HEK293 (cell line): ENCODE data around the gene HNRNPL.

Experiments
- CTCF ChIA-PET: fragments of 350-600 bp; formaldehyde crosslinking; extraction: SDS; loops from one replicate; lab custom pipeline; 2021; ENCODE audit warnings: antibody characterized with exemption; lab: Yijun Ruan, JAX
- POLR2A ChIA-PET: fragments of 300-600 bp; formaldehyde crosslinking; extraction: SDS; loops from one replicate; lab custom pipeline; 2020; ENCODE audit warnings: antibody characterized with exemption, inconsistent platforms; lab: Yijun Ruan, JAX
- H3K27ac ChIP-seq: fragments of 200-500 bp; sonication (Bioruptor generic); 2 replicates; pipeline ENCODE4 v1.5.1; 2014; ENCODE audit warnings: low read depth, low read length, control low read depth, inconsistent platforms; ENCODE audit errors: extremely low read depth
- H3K36me3 ChIP-seq, 2 experiments: fragments of 200-500 bp in 1 of 2; sonication (Bioruptor generic) in 1 of 2; 1 replicate in 1 of 2; 2 replicates in 1 of 2; pipeline ENCODE4 v1.5.1; 2014 to 2017; ENCODE audit warnings: inconsistent platforms in 2 of 2, low read length in 2 of 2; ENCODE audit not compliant: control insufficient read depth in 2 of 2, insufficient read depth in 1 of 2
- H3K4me1 ChIP-seq: fragments of 200-500 bp; sonication (Bioruptor generic); 2 replicates; pipeline ENCODE4 v1.5.1; 2014; ENCODE audit warnings: mild to moderate bottlenecking, low read length, inconsistent platforms; ENCODE audit not compliant: control insufficient read depth, insufficient read depth
- H3K4me3 ChIP-seq: 2 replicates; pipeline ENCODE4 v1.5.1; 2011; ENCODE audit warnings: low read depth, mild to moderate bottlenecking, control low read depth, low read length, moderate library complexity
- H3K9me3 ChIP-seq: fragments of 200-500 bp; sonication (Bioruptor generic); 2 replicates; pipeline ENCODE4 v1.5.1; 2014; ENCODE audit warnings: low read depth, low read length, inconsistent platforms; ENCODE audit not compliant: control insufficient read depth, insufficient read depth
- BCL11A ChIP-seq: fragments of 450-650 bp; formaldehyde crosslinking; IDR thresholded peaks from 2 replicates; pipeline ENCODE4 v1.5.1; 2016; ENCODE audit warnings: low read depth, missing biosample characterization, missing genetic modification characterization
- BCL6B ChIP-seq: fragments of 450-650 bp; formaldehyde crosslinking; IDR thresholded peaks from 2 replicates; pipeline ENCODE4 v1.5.1; 2017; ENCODE audit warnings: missing biosample characterization, missing genetic modification characterization
- GLIS2 ChIP-seq: fragments of 450-650 bp; formaldehyde crosslinking; IDR thresholded peaks from 2 replicates; pipeline ENCODE4 v1.5.1; 2016; ENCODE audit warnings: missing biosample characterization, missing genetic modification characterization
- KLF7 ChIP-seq: fragments of 450-650 bp; formaldehyde crosslinking; IDR thresholded peaks from 2 replicates; pipeline ENCODE4 v1.5.1; 2016; ENCODE audit warnings: missing biosample characterization, missing genetic modification characterization, borderline replicate concordance
- OSR2 ChIP-seq: fragments of 450-650 bp; formaldehyde crosslinking; IDR thresholded peaks from 2 replicates; pipeline ENCODE4 v1.5.1; 2016; ENCODE audit warnings: missing biosample characterization, missing genetic modification characterization
- OVOL3 ChIP-seq: fragments of 450-650 bp; formaldehyde crosslinking; IDR thresholded peaks from 2 replicates; pipeline ENCODE4 v1.5.1; 2016; ENCODE audit warnings: missing biosample characterization, missing genetic modification characterization
- SETDB1 ChIP-seq: IDR thresholded peaks from one replicate; pipeline ENCODE4 v1.6.1; 2017; ENCODE audit warnings: mild to moderate bottlenecking, low read length, moderate library complexity, mixed read lengths; ENCODE audit not compliant: insufficient read length
- SP2 ChIP-seq: fragments of 450-650 bp; formaldehyde crosslinking; IDR thresholded peaks from 2 replicates; pipeline ENCODE4 v1.5.1; 2016; ENCODE audit warnings: missing biosample characterization, missing genetic modification characterization
- YY1 ChIP-seq: fragments of 450-650 bp; formaldehyde crosslinking; IDR thresholded peaks from 2 replicates; pipeline ENCODE4 v1.5.1; 2018; ENCODE audit warnings: missing biosample characterization, missing genetic modification characterization
- ZBTB8A ChIP-seq: fragments of 450-650 bp; formaldehyde crosslinking; IDR thresholded peaks from 2 replicates; pipeline ENCODE4 v1.5.1; 2016; ENCODE audit warnings: missing biosample characterization, missing genetic modification characterization
- ZNF10 ChIP-seq: fragments of 450-650 bp; formaldehyde crosslinking; IDR thresholded peaks from 2 replicates; pipeline ENCODE4 v1.5.1; 2017; ENCODE audit warnings: missing biosample characterization, missing genetic modification characterization
- ZNF133 ChIP-seq: fragments of 450-650 bp; formaldehyde crosslinking; IDR thresholded peaks from 2 replicates; pipeline ENCODE4 v1.5.1; 2016; ENCODE audit warnings: missing biosample characterization, missing genetic modification characterization
- ZNF169 ChIP-seq: fragments of 450-650 bp; formaldehyde crosslinking; IDR thresholded peaks from 2 replicates; pipeline ENCODE4 v1.5.1; 2016; ENCODE audit warnings: missing biosample characterization, missing genetic modification characterization
- ZNF18 ChIP-seq: fragments of 450-650 bp; formaldehyde crosslinking; IDR thresholded peaks from 2 replicates; pipeline ENCODE4 v1.5.1; 2016; ENCODE audit warnings: missing biosample characterization, missing genetic modification characterization
- ZNF184 ChIP-seq: fragments of 450-650 bp; IDR thresholded peaks from 2 replicates; pipeline ENCODE4 v1.5.1; 2018; ENCODE audit warnings: missing biosample characterization, mild to moderate bottlenecking, missing genetic modification characterization
- ZNF223 ChIP-seq: fragments of 450-650 bp; formaldehyde crosslinking; IDR thresholded peaks from 2 replicates; pipeline ENCODE4 v1.5.1; 2016; ENCODE audit warnings: missing biosample characterization, missing genetic modification characterization
- ZNF23 ChIP-seq: fragments of 450-650 bp; formaldehyde crosslinking; IDR thresholded peaks from 2 replicates; pipeline ENCODE4 v1.5.1; 2016; ENCODE audit warnings: missing biosample characterization, missing genetic modification characterization, borderline replicate concordance
- ZNF239 ChIP-seq: fragments of 450-650 bp; formaldehyde crosslinking; IDR thresholded peaks from 2 replicates; pipeline ENCODE4 v1.5.1; 2016; ENCODE audit warnings: missing biosample characterization, missing genetic modification characterization
- ZNF311 ChIP-seq: fragments of 450-650 bp; formaldehyde crosslinking; IDR thresholded peaks from 2 replicates; pipeline ENCODE4 v1.5.1; 2017; ENCODE audit warnings: missing biosample characterization, missing genetic modification characterization, borderline replicate concordance
- ZNF354C ChIP-seq: fragments of 450-650 bp; formaldehyde crosslinking; IDR thresholded peaks from 2 replicates; pipeline ENCODE4 v1.5.1; 2016; ENCODE audit warnings: missing biosample characterization, missing genetic modification characterization, low read depth, borderline replicate concordance
- ZNF521 ChIP-seq: fragments of 450-650 bp; formaldehyde crosslinking; IDR thresholded peaks from 2 replicates; pipeline ENCODE4 v1.5.1; 2017; ENCODE audit warnings: missing biosample characterization, mild to moderate bottlenecking, missing genetic modification characterization
- ZNF623 ChIP-seq: fragments of 450-650 bp; formaldehyde crosslinking; IDR thresholded peaks from 2 replicates; pipeline ENCODE4 v1.5.1; 2016; ENCODE audit warnings: missing biosample characterization, missing genetic modification characterization
- ZNF645 ChIP-seq: fragments of 450-650 bp; formaldehyde crosslinking; IDR thresholded peaks from 2 replicates; pipeline ENCODE4; 2016; ENCODE audit warnings: missing biosample characterization, missing genetic modification characterization
- ZNF658 ChIP-seq: fragments of 450-650 bp; formaldehyde crosslinking; IDR thresholded peaks from 2 replicates; pipeline ENCODE4; 2016; ENCODE audit warnings: missing biosample characterization, missing genetic modification characterization
- ZNF777 ChIP-seq: fragments of 450-650 bp; formaldehyde crosslinking; IDR thresholded peaks from 2 replicates; pipeline ENCODE4 v1.5.1; 2017; ENCODE audit warnings: missing biosample characterization, missing genetic modification characterization, borderline replicate concordance
- ZSCAN23 ChIP-seq: fragments of 450-650 bp; formaldehyde crosslinking; IDR thresholded peaks from 2 replicates; pipeline ENCODE4 v1.5.1; 2016; ENCODE audit warnings: missing biosample characterization, missing genetic modification characterization
- ZSCAN5A ChIP-seq: fragments of 450-650 bp; formaldehyde crosslinking; IDR thresholded peaks from 2 replicates; pipeline ENCODE4 v1.5.1; 2016; ENCODE audit warnings: missing biosample characterization, missing genetic modification characterization

Gene HNRNPL

GRCh38 chr19:38867171-38867780 lies 17.5 kb upstream of the HNRNPL start:
- ChIA-PET CTCF (interaction anchor here (0.9 to 5.7 kb wide), 4 partner anchors 14 to 352 kb away, joined by 3 to 48 read pairs (median 4); no protein-coding TSS in a partner anchor), POLR2A (interaction anchor here (1.0 to 2.7 kb wide), 2 partner anchors 18 to 23 kb away, joined by 4 to 7 read pairs; no protein-coding TSS in a partner anchor)
- peaks cover 13% of the 10 kb centered on the region for H3K4me1 ChIP-seq
- no peak overlapping the region for H3K4me3 ChIP-seq
- TF ChIP-seq ZBTB8A (no peak), ZSCAN23 (tag by site-specific recombination) (no peak), OVOL3 (tag by site-specific recombination) (no peak), ZNF18 (tag by site-specific recombination) (no peak), ZNF23 (tag by site-specific recombination) (no peak), BCL6B (tag by site-specific recombination) (no peak), SETDB1 (no peak), SP2 (tag by site-specific recombination) (no peak), ZNF184 (tag by site-specific recombination) (no peak), ZNF521 (no peak), ZNF223 (tag by site-specific recombination) (no peak), KLF7 (tag by site-specific recombination) (no peak), ZNF658 (tag by site-specific recombination) (no peak), ZNF311 (tag by site-specific recombination) (no peak), OSR2 (tag by site-specific recombination) (no peak), BCL11A (no peak), YY1 (no peak), ZNF645 (tag by site-specific recombination) (no peak)
- H3K9me3 ChIP-seq = no peaks in the 10 kb centered on the region
- H3K27ac ChIP-seq = no peak overlapping the region
- H3K36me3 ChIP-seq = peaks cover 4 to 5% of the 10 kb centered on the region in 2 experiments; a peak in 2 of 3 replicates

GRCh38 chr19:38862321-38863059 lies 12.7 kb upstream of the HNRNPL start:
- CTCF ChIA-PET = interaction anchor here (0.6 to 5.7 kb wide), 11 partner anchors 9 to 459 kb away, joined by 3 to 48 read pairs (median 4); partner anchors contain the start of genes FAM98C and RINL
- Histone ChIP-seq H3K36me3 (no peaks in the 10 kb centered on the region; a peak in 1 of 3 replicates), H3K4me1 (peaks cover 18% of the 10 kb centered on the region), H3K27ac (peak overlapping the region; percentile 91), H3K4me3 (no peak overlapping the region), H3K9me3 (no peaks in the 10 kb centered on the region)
- POLR2A ChIA-PET = interaction anchor here (0.9 to 2.9 kb wide), 10 partner anchors 10 to 68 kb away, joined by 3 to 35 read pairs (median 4); partner anchors contain the start of genes ECH1, NFKBIB, RINL and SIRT2
- TF ChIP-seq GLIS2 (tag by site-specific recombination) (0 out of 2 replicates have a peak, but pooled peaks have one; percentile 33), ZNF777 (no peak), ZNF239 (tag by site-specific recombination) (no peak), ZNF311 (tag by site-specific recombination) (no peak), ZNF223 (tag by site-specific recombination) (no peak; the same call in 1 of the 2 replicates), ZNF354C (no peak), ZNF133 (tag by site-specific recombination) (0 out of 2 replicates have a peak, but pooled peaks have one; percentile 25), ZNF18 (tag by site-specific recombination) (peak; percentile 98), ZNF623 (tag by site-specific recombination) (no peak), ZNF169 (tag by site-specific recombination) (no peak), ZNF10 (0 out of 2 replicates have a peak, but pooled peaks have one; percentile 44), ZSCAN5A (peak; percentile 57; the same call in 1 of the 2 replicates)
